GM18873 (cell line): Measurements from ENCODE around the gene KLHL35.
"Not testable (repeated sequence)": the region's sequence is repeated elsewhere in the genome, so short reads cannot be mapped to it uniquely, and the experiment has no call there.

ENCODE experiments used
- ATAC-seq: cut with Tn5 transposase; IDR thresholded peaks from one replicate; pipeline ENCODE4 v1.9.1; 2021; ENCODE audit warnings: mild to moderate bottlenecking, moderate library complexity, moderate number of reproducible peaks; ENCODE audit not compliant: unreplicated experiment, low FRiP score

KLHL35 gene

DNA sequence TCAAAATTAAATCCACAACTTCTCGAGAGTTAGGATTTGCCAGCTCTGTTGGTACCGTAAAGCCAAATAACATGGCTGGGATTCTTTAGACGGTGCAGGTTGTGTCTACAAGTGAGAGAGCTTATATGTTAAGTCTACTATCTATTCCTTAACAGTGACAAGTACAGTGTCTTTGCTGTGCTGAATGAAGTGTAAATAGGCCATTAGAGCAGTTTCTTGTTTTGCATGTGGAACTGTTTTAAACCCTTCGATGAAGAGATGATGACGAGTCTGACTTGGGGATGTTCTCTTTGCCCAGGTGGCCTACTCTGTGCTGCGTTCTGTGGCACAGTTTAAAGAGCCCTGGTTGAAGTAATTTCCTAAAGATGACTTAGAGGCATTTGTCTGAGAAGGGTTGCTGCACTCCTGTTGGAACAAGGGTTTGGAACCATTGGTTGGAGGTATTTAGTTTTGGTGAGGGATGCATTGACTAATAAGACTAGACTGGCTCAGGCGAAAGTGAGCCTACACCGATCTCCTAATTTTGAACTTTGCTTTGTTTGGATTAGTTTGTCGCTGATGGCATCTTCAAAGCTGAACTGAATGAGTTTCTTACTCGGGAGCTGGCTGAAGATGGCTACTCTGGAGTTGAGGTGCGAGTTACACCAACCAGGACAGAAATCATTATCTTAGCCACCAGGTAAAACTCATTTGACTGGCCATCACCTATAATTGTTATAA, 32.7 kb downstream of the KLHL35 start:
- ATAC-seq = no peak

GRCh38 chr11:75399344-75400145, 33.5 kb downstream of the KLHL35 start, which contains the start of gene RPS3:
Gene RPS3, plus strand, starts transcription at chr11:75399518. Its CDS starts 30 bp downstream, at chr11:75399548.
- ATAC-seq = peak; percentile 76

DNA sequence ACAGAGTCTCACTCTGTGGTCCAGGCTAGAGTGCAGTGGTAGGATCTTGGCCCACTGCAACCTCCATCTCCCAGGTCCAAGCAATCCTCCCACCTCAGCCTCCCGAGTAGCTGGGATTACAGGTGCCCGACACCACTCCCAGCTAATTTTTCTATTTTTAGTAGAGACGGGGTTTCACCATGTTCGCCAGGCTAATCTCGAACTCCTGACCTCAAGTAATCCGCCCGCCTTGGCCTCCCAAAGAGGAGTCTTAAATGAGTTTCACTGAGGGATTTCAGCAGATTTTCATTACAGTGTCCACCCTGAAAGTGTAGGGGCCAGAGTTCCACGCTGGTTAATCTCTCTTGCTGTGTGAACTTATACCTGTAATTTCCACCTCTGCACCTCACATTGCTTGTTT, 34.1 kb downstream of the KLHL35 start:
- no peak for ATAC-seq

- no peak for ATAC-seq
Measured at GRCh38 chr11:75394085-75394840, 38.7 kb downstream of the KLHL35 start.

DNA sequence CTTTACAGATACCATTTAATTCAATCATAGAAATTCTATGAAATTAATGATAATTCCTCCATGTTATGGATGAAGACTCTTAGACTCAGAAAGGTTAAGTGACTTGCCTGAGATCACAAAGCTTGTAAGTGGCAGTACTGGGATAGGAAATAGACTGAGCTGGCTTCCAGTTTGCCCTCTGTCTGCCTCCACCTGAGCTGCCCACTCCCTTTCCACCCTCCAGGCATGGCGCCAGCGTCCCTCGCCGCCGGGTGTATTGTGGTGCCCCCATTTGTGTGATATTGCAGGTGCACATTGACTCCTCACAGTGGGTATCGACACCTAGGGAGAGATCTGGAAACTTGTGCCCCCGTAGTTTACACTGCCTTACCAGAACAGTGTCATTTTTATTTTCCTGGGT, 43.1 kb downstream of the KLHL35 start:
- ATAC-seq = no peak

DNA sequence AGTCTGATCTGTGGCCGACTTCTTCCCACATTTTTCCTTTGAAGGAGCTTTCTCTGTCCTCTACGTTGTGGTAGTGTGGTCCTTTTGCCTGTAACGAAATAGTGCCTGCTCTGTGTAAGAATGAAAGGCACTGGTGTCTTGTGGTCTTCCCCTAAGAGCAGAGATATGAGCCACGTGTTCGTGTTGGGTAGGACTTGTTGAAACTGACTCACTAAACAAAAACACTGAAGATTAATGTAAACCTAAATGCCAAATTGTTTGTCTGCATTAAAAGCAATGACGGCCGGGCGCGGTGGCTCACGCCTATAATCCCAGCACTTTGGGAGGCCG, 43.8 kb downstream of the KLHL35 start:
- ATAC-seq = no peak

- no peak for ATAC-seq
Measured at GRCh38 chr11:75388386-75389275, 44.4 kb downstream of the KLHL35 start.

- ATAC-seq = no peak
Measured at GRCh38 chr11:75387736-75388294, 45.2 kb downstream of the KLHL35 start.

DNA sequence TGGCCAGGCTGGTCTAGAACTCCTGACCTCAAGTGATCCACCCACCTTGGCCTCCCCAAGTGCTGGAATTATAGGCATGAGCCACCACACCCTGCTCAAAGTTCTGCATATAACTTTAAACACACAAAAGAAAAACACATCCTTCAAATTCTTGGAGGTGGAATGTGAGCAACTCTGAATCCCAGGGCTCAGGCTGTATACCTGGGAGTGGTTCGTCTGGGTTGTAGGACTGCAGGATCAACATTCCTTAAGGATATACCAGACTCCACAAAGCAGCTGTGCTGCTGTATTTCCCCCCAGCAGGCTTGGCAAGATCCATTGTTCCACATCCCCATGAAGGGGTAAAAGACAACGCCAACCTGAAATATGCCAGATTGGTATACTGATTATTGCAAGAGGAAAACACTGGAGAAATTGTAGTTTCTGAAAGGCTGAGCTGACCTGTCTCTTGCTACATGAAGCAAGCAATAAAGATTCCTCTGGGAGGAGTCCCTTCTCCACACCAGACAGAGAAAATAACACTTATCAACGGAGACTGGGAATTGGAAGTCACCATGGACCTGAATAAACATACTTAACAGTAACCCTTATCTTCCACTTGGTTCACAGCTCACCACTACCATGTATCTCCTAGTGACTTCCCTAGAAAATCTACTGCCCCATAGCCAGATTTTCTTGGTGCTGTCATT, 45.9 kb downstream of the KLHL35 start:
- no peak for ATAC-seq

GRCh38 chr11:75384438-75385080, 48.4 kb downstream of the KLHL35 start:
- ATAC-seq = no peak

GRCh38 chr11:75383246-75383645, 49.8 kb downstream of the KLHL35 start:
- no peak for ATAC-seq

DNA sequence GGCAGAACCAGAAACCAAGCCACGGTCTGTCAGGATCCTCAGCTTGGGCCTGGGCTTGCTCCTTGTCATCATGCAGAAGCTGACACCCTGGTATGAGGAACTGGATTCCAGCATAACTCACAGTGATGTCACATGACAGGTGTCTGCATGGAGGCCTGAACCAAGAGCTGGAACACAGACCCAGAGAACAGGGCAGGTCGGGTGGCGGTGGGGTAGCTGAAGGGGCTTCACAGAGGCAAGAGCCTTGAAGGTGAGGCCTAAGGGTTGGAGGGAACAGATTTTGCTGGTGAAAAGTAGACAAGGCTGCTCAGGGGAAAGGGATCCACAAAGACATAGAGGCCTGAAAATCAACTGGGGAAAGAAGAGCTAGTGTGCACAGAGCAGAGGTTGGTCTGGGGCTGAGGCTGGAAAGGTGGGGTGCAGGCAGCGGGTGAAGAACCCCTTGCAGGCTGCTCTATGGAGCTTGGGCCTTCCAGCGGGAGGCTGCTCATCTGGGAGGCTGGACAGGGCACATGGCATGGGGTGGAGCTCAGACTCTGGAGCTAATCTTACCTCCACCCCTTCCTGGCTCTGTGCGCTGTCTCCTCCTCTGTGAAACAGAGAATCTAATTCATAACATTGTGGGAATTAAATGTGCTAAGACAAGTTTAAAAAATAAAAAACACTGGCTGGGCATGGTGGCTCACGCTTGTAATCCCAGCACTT, 52.1 kb downstream of the KLHL35 start:
- ATAC-seq = no peak

DNA sequence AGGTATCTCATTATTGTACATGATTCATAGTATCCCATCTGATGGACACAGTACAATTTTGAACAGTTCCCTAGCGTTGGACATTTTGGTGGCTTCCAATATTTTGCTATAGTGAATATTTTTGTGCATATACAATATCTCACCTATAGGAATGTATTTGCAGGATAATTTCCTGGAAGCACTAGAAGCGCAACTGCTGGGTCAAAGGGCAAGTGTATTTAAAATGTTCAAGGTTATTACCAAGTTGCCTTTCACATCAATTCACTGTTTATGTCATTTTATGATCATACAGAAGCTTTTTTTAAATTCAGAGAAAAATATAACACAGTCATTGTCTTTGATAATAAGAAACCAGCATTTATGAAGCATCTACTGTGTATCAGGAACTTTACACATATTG, 52.8 kb downstream of the KLHL35 start:
- no peak for ATAC-seq

DNA sequence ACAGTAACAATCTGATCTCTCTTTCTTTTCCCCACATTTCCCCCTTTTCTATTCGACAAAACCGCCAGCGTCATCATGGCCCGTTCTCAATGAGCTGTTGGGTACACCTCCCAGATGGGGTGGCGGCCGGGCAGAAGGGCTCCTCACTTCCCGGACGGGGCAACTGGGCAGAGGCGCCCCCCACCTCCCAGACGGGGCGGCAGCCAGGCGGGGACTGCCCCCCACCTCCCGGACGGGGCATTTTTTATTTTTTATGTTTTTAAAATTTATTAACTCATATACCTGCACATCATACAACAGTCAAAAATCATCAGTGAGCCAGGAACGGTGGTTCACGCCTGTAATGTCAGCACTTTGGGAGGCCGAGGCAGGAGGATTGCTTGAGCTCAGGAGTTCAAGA, 54.2 kb downstream of the KLHL35 start:
- not testable (repeated sequence) for ATAC-seq

- no peak for ATAC-seq
Measured at GRCh38 chr11:75376175-75376574, 56.8 kb downstream of the KLHL35 start.

GRCh38 chr11:75375626-75376025, 57.4 kb downstream of the KLHL35 start:
- no peak for ATAC-seq

DNA sequence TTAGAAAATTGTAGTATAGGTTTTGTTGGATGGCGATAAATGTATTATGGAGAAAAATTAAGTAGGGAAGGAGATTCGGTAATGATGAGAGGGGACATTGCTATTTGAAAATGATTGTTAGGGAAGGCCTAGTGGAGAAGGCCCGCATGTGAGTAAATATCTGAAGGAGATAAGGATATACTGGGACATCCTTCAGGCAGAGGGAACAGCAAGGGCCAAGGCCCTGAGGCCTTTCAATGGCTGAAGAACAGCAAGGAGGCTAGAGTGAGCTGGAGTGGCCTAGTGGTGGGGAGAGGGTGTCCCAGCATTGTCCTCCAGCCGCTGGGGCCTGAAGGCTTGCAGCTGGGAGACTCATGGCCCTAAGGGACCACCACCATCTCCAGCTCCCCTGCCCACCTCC, 58.4 kb downstream of the KLHL35 start:
- no peak for ATAC-seq

GRCh38 chr11:75373201-75373600, 59.8 kb downstream of the KLHL35 start:
- ATAC-seq = no peak
